ENCODE measurements around the gene RNF223.

GRCh38 chr1:1080122-1080757 lies 6.1 kb upstream of the RNF223 start:
- TF ChIP-seq CTCF (IDR thresholded peaks at IDR 0.05) (no peak), POLR2A (IDR thresholded peaks at IDR 0.05) (peak in 1 of 2 donors; percentile 24)

All from thyroid gland (tissue), 4 donors.